Dedifferentiated amniotic fluid mesenchymal stem cell (primary cell): ENCODE data around the gene TBX4.
"Not testable (repeated sequence)": the region's sequence is repeated elsewhere in the genome, so short reads cannot be mapped to it uniquely, and the experiment has no call there.

Experiments used
- DNase-seq: peaks from one replicate; pipeline ENCODE4 v3.0.0-alpha.2; 2016; ENCODE audit errors: extremely low spot score

TBX4 gene

DNA sequence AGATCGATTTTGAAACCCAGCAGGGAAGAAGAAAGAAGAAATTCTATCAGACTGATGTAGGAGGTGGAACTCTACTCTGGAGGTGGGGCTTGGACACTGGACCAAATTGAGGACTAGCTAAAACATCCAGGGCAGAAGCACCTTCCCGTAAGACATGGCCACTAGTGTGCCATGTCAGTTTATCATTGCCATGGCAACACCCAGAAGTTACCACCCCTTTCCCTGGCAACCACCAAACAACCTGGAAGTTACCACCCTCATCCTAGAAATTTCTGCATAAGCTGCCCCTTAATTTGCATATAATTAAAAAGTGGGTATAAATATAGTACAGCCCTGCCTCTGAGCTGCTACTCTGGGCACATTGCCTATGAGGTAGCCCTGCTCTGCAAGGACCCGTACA is 72.1 kb downstream of the TBX4 start:
- no peak for DNase-seq

DNA sequence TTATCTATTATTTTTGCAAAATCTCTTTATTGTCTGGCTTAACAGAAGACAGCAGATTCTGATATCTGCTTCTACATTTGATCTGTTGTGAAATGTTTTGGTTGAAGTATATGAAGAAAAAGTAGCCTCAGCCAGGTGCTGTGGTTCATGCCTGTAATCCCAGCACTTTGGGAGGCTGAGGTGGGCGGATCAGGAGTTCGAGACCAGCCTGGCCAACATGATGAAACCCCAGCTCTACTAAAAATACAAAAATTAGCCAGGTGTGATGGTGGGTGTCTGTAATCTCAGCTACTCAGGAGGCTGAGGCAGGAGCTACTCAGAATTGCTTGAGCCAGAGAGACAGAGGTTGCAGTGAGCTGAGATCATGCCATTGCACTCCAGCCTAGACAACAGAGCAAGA is 75.2 kb downstream of the TBX4 start:
- DNase-seq: not testable (repeated sequence)

DNA sequence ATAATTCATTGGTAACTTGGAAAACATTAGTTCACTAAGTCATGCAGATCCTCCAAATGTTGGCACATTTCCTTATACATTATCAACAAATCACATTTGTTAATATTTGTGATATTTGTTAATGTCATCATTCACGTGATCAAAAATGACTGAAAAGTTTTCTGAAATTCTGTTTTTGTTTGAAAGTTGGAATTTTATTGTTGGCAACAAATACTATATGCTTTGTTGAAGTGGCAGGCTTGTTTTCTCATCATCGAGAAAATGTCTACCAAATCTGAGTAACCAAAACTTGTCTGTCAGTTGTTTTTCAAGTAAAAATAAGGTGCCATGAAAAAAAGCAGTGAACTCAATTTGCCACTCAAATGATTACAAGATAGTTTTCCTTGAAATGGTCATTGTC is 75.9 kb downstream of the TBX4 start:
- no peak for DNase-seq

DNA sequence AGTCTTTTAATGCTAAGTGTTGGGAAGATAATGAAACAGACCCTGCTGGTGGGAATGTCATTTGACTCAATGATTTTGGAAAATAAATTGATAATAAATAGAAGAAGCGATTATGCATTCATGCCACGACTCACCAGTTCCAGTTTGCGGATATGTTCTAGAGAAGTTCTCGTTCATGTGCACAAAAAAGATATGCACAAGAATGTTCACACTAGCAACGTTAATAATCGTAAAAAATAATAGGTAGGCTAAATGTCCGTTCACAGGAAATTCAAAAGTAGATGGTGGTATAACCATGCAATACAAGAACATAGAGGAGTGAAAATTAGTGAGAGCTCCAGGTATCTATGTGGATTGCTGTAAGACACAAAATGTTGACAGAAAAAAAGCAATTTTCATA is 79.0 kb downstream of the TBX4 start:
- DNase-seq: no peak

DNA sequence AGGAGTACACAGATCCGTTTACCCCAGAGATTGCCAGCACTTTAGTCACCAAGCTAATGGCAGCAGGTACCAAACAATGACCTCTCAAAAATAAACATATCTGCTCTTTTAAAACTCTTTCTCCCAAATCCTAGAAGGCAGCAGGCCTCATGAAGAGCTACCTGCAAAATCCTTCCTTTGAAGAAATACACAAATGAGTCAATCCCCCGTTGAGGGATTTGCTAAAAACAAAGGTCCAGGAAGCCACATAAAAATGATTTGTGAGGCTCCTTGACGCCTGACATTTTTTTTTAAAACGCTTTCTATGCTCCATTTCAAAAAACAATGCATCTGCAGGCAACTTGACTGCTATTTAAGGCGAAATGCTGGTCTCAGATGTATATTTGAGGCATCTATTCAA is 80.6 kb downstream of the TBX4 start:
- no peak for DNase-seq

GRCh38 chr17:61533797-61534196 is 81.6 kb downstream of the TBX4 start:
- DNase-seq: no peak

DNA sequence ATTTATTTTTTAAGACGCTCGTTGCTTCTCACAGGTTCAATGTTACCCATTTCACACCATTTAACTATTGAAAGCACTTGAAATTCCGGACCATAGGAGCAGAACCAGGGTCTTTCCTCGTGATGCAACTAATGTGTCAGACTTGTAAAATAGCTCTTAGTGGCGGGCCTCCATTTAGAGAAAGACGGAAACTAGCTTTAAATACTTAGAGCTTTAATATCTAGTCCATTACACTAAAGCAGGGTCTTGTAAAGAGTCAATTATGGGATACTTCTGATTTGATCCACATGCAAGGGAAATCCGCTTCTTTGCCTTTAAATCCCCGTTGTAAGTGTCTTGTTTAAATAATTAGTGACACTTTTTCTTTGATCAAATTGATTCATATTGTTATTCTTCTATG is 82.2 kb downstream of the TBX4 start:
- no peak for DNase-seq
